ENCODE measurements around the gene TEX2.
"Not testable (repeated sequence)": the region's sequence is repeated elsewhere in the genome, so short reads cannot be mapped to it uniquely, and the experiment has no call there.

The TEX2 gene

DNA sequence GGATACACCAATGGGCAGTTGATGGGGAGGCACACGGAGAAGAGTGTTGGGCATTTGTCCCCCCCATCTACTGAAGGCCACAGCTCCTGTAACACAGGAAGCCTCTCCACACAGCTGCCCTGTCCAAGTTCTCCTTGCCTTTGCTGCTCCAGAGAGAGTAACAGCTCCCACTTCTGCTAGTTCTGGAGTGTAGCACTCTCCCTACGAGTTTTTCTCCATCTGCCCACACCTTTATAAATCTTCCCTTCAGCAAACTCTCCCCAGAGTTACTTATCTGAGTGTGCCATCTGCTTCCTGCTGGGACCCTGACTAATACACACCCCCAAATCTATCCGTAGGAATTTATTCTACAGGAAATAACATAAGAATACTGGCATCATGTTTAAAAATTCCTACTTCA, 90.5 kb downstream of the TEX2 start:
- Histone ChIP-seq H3K4me3 (ENCODE audit: low read depth, low read length, poor library complexity, severe bottlenecking) (no peak overlapping the region), H3K9me3 (ENCODE audit: low read length) (no peaks in the 10 kb centered on the region), H3K4me1 (ENCODE audit: insufficient read depth, low read length, severe bottlenecking) (no peaks in the 10 kb centered on the region), H3K9ac (ENCODE audit: low read length) (no peak overlapping the region), H3K27ac (ENCODE audit: low read depth, low read length, poor library complexity, severe bottlenecking) (no peak overlapping the region), H3K36me3 (ENCODE audit: insufficient read depth, low read length) (no peaks in the 10 kb centered on the region), H3K79me2 (ENCODE audit: insufficient read depth, low read length) (no peaks in the 10 kb centered on the region), H3K4me2 (ENCODE audit: low read length) (no peak overlapping the region), H4K20me1 (ENCODE audit: insufficient read depth, low read length) (no peaks in the 10 kb centered on the region), H2AFZ (ENCODE audit: low read length) (no peak overlapping the region), H3K9me2 (ENCODE audit: low read depth, low read length) (no peaks in the 10 kb centered on the region), H3K27me3 (ENCODE audit: insufficient read depth, low read length) (no peaks in the 10 kb centered on the region), H3F3A (ENCODE audit: insufficient read depth, low read length) (no peaks in the 10 kb centered on the region)
- TF ChIP-seq EZH2 (IDR thresholded peaks at IDR 0.05; ENCODE audit: borderline replicate concordance, low read length), result no peak
- TF ChIP-seq, protein P1, sequence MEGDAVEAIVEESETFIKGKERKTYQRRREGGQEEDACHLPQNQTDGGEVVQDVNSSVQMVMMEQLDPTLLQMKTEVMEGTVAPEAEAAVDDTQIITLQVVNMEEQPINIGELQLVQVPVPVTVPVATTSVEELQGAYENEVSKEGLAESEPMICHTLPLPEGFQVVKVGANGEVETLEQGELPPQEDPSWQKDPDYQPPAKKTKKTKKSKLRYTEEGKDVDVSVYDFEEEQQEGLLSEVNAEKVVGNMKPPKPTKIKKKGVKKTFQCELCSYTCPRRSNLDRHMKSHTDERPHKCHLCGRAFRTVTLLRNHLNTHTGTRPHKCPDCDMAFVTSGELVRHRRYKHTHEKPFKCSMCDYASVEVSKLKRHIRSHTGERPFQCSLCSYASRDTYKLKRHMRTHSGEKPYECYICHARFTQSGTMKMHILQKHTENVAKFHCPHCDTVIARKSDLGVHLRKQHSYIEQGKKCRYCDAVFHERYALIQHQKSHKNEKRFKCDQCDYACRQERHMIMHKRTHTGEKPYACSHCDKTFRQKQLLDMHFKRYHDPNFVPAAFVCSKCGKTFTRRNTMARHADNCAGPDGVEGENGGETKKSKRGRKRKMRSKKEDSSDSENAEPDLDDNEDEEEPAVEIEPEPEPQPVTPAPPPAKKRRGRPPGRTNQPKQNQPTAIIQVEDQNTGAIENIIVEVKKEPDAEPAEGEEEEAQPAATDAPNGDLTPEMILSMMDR (IDR thresholded peaks at IDR 0.05; ENCODE audit: low read length), result no peak

DNA sequence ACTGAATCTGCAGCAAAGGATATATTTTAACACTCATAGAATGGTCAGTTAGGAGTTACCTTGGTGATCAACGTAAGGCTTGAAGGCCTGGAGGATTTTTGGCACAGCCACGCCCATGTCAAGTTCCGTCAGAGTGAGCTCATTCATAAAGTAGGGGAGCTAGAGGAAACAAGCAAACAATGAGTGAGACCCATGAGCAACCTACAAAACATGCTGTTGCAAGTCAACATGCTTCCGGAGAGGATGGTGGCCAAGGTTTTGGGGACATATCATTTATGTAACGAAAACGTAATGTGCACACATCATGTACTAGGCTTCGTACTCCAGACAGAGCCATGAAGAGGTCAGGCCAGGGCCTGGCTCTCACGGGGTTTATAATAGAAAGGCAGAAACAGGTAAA, 92.0 kb downstream of the TEX2 start:
- Histone ChIP-seq H3K27me3 (ENCODE audit: insufficient read depth, low read length) (no peaks in the 10 kb centered on the region), H3K4me1 (ENCODE audit: insufficient read depth, low read length, severe bottlenecking) (no peaks in the 10 kb centered on the region), H3K4me2 (ENCODE audit: low read length) (no peak overlapping the region), H3K79me2 (ENCODE audit: insufficient read depth, low read length) (no peaks in the 10 kb centered on the region), H3K4me3 (ENCODE audit: low read depth, low read length, poor library complexity, severe bottlenecking) (no peak overlapping the region), H3K9me3 (ENCODE audit: low read length) (no peaks in the 10 kb centered on the region), H3K9ac (ENCODE audit: low read length) (no peak overlapping the region), H3F3A (ENCODE audit: insufficient read depth, low read length) (no peaks in the 10 kb centered on the region), H3K9me2 (ENCODE audit: low read depth, low read length) (no peaks in the 10 kb centered on the region), H4K20me1 (ENCODE audit: insufficient read depth, low read length) (no peaks in the 10 kb centered on the region), H2AFZ (ENCODE audit: low read length) (no peak overlapping the region), H3K27ac (ENCODE audit: low read depth, low read length, poor library complexity, severe bottlenecking) (no peak overlapping the region), H3K36me3 (ENCODE audit: insufficient read depth, low read length) (no peaks in the 10 kb centered on the region)
- TF ChIP-seq EZH2 (IDR thresholded peaks at IDR 0.05; ENCODE audit: borderline replicate concordance, low read length), result no peak
- TF ChIP-seq, protein P1 (IDR thresholded peaks at IDR 0.05; ENCODE audit: low read length), result no peak

DNA sequence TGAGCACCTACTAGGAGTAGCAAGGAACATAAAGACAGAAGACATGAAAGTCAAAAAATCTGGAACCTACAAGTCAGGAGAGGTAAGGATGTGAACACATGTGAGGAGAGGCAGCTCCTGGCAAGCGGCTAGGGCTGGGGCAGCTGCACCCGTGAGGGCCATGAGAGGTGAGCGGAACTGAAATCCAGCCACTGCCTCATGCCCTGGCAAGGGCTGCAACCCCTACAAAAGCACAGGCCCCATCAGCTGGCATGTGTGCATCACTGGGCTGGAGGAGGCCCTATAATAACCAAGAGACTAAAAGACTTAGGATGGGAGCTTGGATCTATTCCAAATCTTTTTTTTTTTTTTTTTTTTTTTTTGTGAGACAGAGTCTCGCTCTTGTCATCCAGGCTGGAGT, 92.8 kb downstream of the TEX2 start:
- no peak overlapping the region for H2AFZ ChIP-seq (ENCODE audit: low read length)
- no peaks in the 10 kb centered on the region for H3K79me2 ChIP-seq (ENCODE audit: insufficient read depth, low read length)
- H3K9me2 ChIP-seq (ENCODE audit: low read depth, low read length), result no peaks in the 10 kb centered on the region
- no peak overlapping the region for H3K27ac ChIP-seq (ENCODE audit: low read depth, low read length, poor library complexity, severe bottlenecking)
- no peak overlapping the region for H3K4me2 ChIP-seq (ENCODE audit: low read length)
- H3F3A ChIP-seq (ENCODE audit: insufficient read depth, low read length), result no peaks in the 10 kb centered on the region
- H3K4me1 ChIP-seq (ENCODE audit: insufficient read depth, low read length, severe bottlenecking), result no peaks in the 10 kb centered on the region
- TF ChIP-seq, protein P1 (IDR thresholded peaks at IDR 0.05; ENCODE audit: low read length), result no peak
- no peak for TF ChIP-seq EZH2 (IDR thresholded peaks at IDR 0.05; ENCODE audit: borderline replicate concordance, low read length)
- H3K36me3 ChIP-seq (ENCODE audit: insufficient read depth, low read length), result no peaks in the 10 kb centered on the region
- no peaks in the 10 kb centered on the region for H4K20me1 ChIP-seq (ENCODE audit: insufficient read depth, low read length)
- H3K9me3 ChIP-seq (ENCODE audit: low read length), result no peaks in the 10 kb centered on the region
- H3K4me3 ChIP-seq (ENCODE audit: low read depth, low read length, poor library complexity, severe bottlenecking), result no peak overlapping the region
- no peak overlapping the region for H3K9ac ChIP-seq (ENCODE audit: low read length)
- H3K27me3 ChIP-seq (ENCODE audit: insufficient read depth, low read length), result no peaks in the 10 kb centered on the region

DNA sequence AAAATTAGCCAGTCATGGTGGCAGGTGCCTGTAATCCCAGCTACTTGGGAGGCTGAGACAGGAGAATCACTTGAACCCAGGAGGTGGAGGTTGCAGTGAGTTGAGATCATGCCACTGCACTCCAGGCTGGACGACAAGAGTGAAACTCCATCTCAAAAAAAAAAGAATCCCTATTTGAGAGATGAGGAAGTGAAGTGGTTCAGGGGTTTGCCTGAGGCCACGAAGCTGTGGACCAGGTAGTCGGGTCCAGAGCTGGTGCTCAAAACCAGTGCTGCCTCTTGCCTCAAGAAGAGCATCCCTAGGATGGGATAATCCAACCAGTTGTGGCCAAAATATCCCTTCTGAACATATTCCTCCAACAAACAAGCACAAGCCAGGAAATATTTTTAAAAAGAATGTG, 95.4 kb downstream of the TEX2 start:
- not testable (repeated sequence) for H3K4me1 ChIP-seq (ENCODE audit: insufficient read depth, low read length, severe bottlenecking); H3K4me3 ChIP-seq (ENCODE audit: low read depth, low read length, poor library complexity, severe bottlenecking); H2AFZ ChIP-seq (ENCODE audit: low read length); H3K27ac ChIP-seq (ENCODE audit: low read depth, low read length, poor library complexity, severe bottlenecking); H4K20me1 ChIP-seq (ENCODE audit: insufficient read depth, low read length); H3K9me3 ChIP-seq (ENCODE audit: low read length); H3K27me3 ChIP-seq (ENCODE audit: insufficient read depth, low read length); H3K36me3 ChIP-seq (ENCODE audit: insufficient read depth, low read length); H3K79me2 ChIP-seq (ENCODE audit: insufficient read depth, low read length); H3K9me2 ChIP-seq (ENCODE audit: low read depth, low read length); H3F3A ChIP-seq (ENCODE audit: insufficient read depth, low read length); H3K9ac ChIP-seq (ENCODE audit: low read length); H3K4me2 ChIP-seq (ENCODE audit: low read length)

Data from OCI-LY1 (cell line).